H1 (cell line): ENCODE data around the gene GTF2F2. TPM values are rescaled to one million over a fixed set of nuclear protein-coding genes. Genes with fewer than 3 reads are reported as not detected.
A peak's percentile ranks its signal among the peaks of the same experiment; 100 is the strongest.

Experiments used
- CTCF ChIA-PET: fragments of 300-600 bp; sonication (Branson Sonifier 250); formaldehyde crosslinking; loops from one replicate; lab custom pipeline; 2021; ENCODE audit not compliant: partially characterized antibody; lab: Charles Lee
- POLR2A ChIA-PET: fragments of 300-600 bp; sonication (Branson Sonifier 250); formaldehyde crosslinking; loops from one replicate; lab custom pipeline; 2021; ENCODE audit warnings: inconsistent platforms; ENCODE audit not compliant: partially characterized antibody; lab: Charles Lee
- DNase-seq, 2 experiments: peaks; one replicate each; pipeline versions ENCODE4 v3.0.0 to v3.0.0-alpha.2; 2010 to 2022; ENCODE audit warnings: low spot score in 2 of 2, low read depth in 1 of 2, mixed read lengths in 1 of 2
- FAIRE-seq: peaks from 2 replicates; lab custom pipeline; 2011; peaks lifted over from hg19 to GRCh38; lab: Jason Lieb, UNC
- H2AFZ ChIP-seq: 2 replicates; pipeline ENCODE4 v1.8.1; 2012; ENCODE audit warnings: low read length, inconsistent platforms
- H2AK5ac ChIP-seq: 2 replicates; pipeline ENCODE4 v1.6.1; 2013; ENCODE audit warnings: low read depth, low read length
- H2BK120ac ChIP-seq: replicated peaks from 2 replicates; pipeline ENCODE3; 2013; ENCODE audit warnings: low read depth, low read length, inconsistent platforms
- H2BK12ac ChIP-seq: 2 replicates; pipeline ENCODE4 v1.6.1; 2013; ENCODE audit warnings: low read depth, low read length
- H2BK15ac ChIP-seq: 2 replicates; pipeline ENCODE4 v1.6.1; 2013; ENCODE audit warnings: low read length
- H2BK20ac ChIP-seq: 2 replicates; pipeline ENCODE4 v1.6.1; 2013; ENCODE audit warnings: low read length
- H2BK5ac ChIP-seq: 2 replicates; pipeline ENCODE4 v1.6.1; 2013; ENCODE audit warnings: low read depth, low read length
- H3K14ac ChIP-seq: 2 replicates; pipeline ENCODE4 v1.6.1; 2013; ENCODE audit warnings: inconsistent platforms; ENCODE audit not compliant: insufficient read length
- H3K18ac ChIP-seq: 2 replicates; pipeline ENCODE4 v1.6.1; 2013; ENCODE audit warnings: low read length; ENCODE audit errors: extremely low read depth
- H3K23ac ChIP-seq: 2 replicates; pipeline ENCODE4 v1.6.1; 2013; ENCODE audit warnings: inconsistent platforms; ENCODE audit not compliant: insufficient read length
- H3K23me2 ChIP-seq: 2 replicates; pipeline ENCODE4 v1.6.1; 2013; ENCODE audit warnings: low read depth, low read length
- H3K27ac ChIP-seq: 2 replicates; pipeline ENCODE4 v1.6.1; 2011; ENCODE audit warnings: low read depth, low read length, inconsistent platforms
- H3K27me3 ChIP-seq, 4 experiments: replicated peaks in 1 of 4; 1 replicate in 1 of 4; 2 replicates in 3 of 4; pipeline versions ENCODE4 v1.6.1 to v1.8.1; 2011 to 2013; ENCODE audit warnings: low read length in 3 of 4, mild to moderate bottlenecking in 3 of 4, inconsistent platforms in 2 of 4, mixed read lengths in 2 of 4, moderate library complexity in 1 of 4; ENCODE audit not compliant: control insufficient read depth in 3 of 4, insufficient read depth in 3 of 4; ENCODE audit errors: extremely low read depth in 1 of 4
- H3K36me3 ChIP-seq, 4 experiments: 2 replicates each; pipeline versions ENCODE4 v1.6.1 to v1.8.1; 2011 to 2013; ENCODE audit warnings: mild to moderate bottlenecking in 4 of 4, low read length in 3 of 4, moderate library complexity in 2 of 4, control low read depth in 1 of 4, inconsistent platforms in 1 of 4; ENCODE audit not compliant: insufficient read depth in 4 of 4, control insufficient read depth in 2 of 4
- H3K4ac ChIP-seq: replicated peaks from 2 replicates; pipeline ENCODE3; 2013; ENCODE audit warnings: low read length, low read depth, mixed read lengths, inconsistent platforms; ENCODE audit not compliant: insufficient read length
- H3K4me1 ChIP-seq, 4 experiments: replicated peaks in 1 of 4; 1 replicate in 1 of 4; 2 replicates in 3 of 4; pipeline versions ENCODE4 v1.6.1 to v1.8.1; 2011 to 2013; ENCODE audit warnings: low read length in 3 of 4, inconsistent platforms in 2 of 4, mixed read lengths in 1 of 4; ENCODE audit not compliant: insufficient read depth in 4 of 4, control insufficient read depth in 3 of 4
- H3K4me2 ChIP-seq, 2 experiments: 2 replicates each; pipeline versions ENCODE4 v1.6.1 to v1.8.1; 2011 to 2013; ENCODE audit warnings: low read depth in 2 of 2, low read length in 2 of 2, control low read depth in 1 of 2, inconsistent platforms in 1 of 2, mild to moderate bottlenecking in 1 of 2; ENCODE audit not compliant: insufficient read depth in 1 of 2
- H3K4me3 ChIP-seq, 4 experiments: fragments of 200-600, 300-600 bp in 1 of 4; sonication (generic), shearing (Covaris generic), sonication (Bioruptor Twin) in 1 of 4; 2 replicates each; pipeline versions ENCODE4 v1.5.1 to v1.8.1; 2011 to 2016; ENCODE audit warnings: low read length in 4 of 4, low read depth in 3 of 4, control low read depth in 2 of 4, inconsistent platforms in 2 of 4, mild to moderate bottlenecking in 2 of 4, mixed read lengths in 1 of 4, moderate library complexity in 1 of 4; ENCODE audit not compliant: insufficient read depth in 2 of 4; ENCODE audit errors: extremely low read depth in 1 of 4
- H3K56ac ChIP-seq: replicated peaks from 2 replicates; pipeline ENCODE3; 2013; ENCODE audit warnings: low read depth, mild to moderate bottlenecking, mixed read lengths, low read length, inconsistent platforms; ENCODE audit not compliant: insufficient read length
- H3K79me1 ChIP-seq: 2 replicates; pipeline ENCODE4 v1.6.1; 2013; ENCODE audit warnings: low read depth, low read length, control low read depth
- H3K79me2 ChIP-seq, 2 experiments: 2 replicates each; pipeline versions ENCODE4 v1.6.1 to v1.8.1; 2012 to 2013; ENCODE audit warnings: low read length in 2 of 2, mild to moderate bottlenecking in 2 of 2, inconsistent platforms in 1 of 2; ENCODE audit not compliant: insufficient read depth in 2 of 2, control insufficient read depth in 1 of 2
- H3K9ac ChIP-seq, 4 experiments: replicated peaks in 1 of 4; 1 replicate in 1 of 4; 2 replicates in 3 of 4; pipeline versions ENCODE4 v1.6.1 to v1.8.1; 2011 to 2013; ENCODE audit warnings: low read depth in 3 of 4, low read length in 3 of 4, control low read depth in 2 of 4, mild to moderate bottlenecking in 2 of 4, moderate library complexity in 2 of 4, inconsistent platforms in 1 of 4; ENCODE audit errors: extremely low read depth in 1 of 4
- H3K9me3 ChIP-seq, 2 experiments: 2 replicates each; pipeline versions ENCODE4 v1.6.1 to v1.8.1; 2012 to 2013; ENCODE audit warnings: mild to moderate bottlenecking in 2 of 2, moderate library complexity in 2 of 2, control low read depth in 1 of 2, inconsistent platforms in 1 of 2, low read depth in 1 of 2, low read length in 1 of 2, mixed read lengths in 1 of 2; ENCODE audit not compliant: insufficient read depth in 2 of 2
- H4K20me1 ChIP-seq, 2 experiments: replicated peaks in 1 of 2; 2 replicates each; pipeline versions ENCODE3 to v1.8.1; 2011 to 2013; ENCODE audit warnings: inconsistent platforms in 2 of 2, low read length in 2 of 2, mild to moderate bottlenecking in 1 of 2; ENCODE audit not compliant: insufficient read depth in 2 of 2, control insufficient read depth in 1 of 2
- H4K5ac ChIP-seq: 2 replicates; pipeline ENCODE4 v1.6.1; 2013; ENCODE audit warnings: low read length, low read depth, mixed read lengths, inconsistent platforms; ENCODE audit not compliant: insufficient read length
- H4K8ac ChIP-seq: 2 replicates; pipeline ENCODE4 v1.8.0; 2013; ENCODE audit warnings: mild to moderate bottlenecking, moderate library complexity, low read length, inconsistent platforms; ENCODE audit not compliant: insufficient read depth; ENCODE audit errors: extremely low read depth
- H4K91ac ChIP-seq: replicated peaks from 2 replicates; pipeline ENCODE3; 2013; ENCODE audit warnings: low read length, mixed read lengths, inconsistent platforms; ENCODE audit not compliant: insufficient read length
- CHD2 ChIP-seq: IDR thresholded peaks from 2 replicates; pipeline ENCODE4 v1.6.1; 2012; ENCODE audit warnings: low read length, improper control_type of control experiment
- CREB1 ChIP-seq: IDR thresholded peaks from 2 replicates; pipeline ENCODE4 v1.6.1; 2012; ENCODE audit warnings: inconsistent platforms
- E2F6 ChIP-seq: IDR thresholded peaks from 2 replicates; pipeline ENCODE4 v1.6.1; 2012; ENCODE audit warnings: inconsistent platforms
- FOSL1 ChIP-seq: IDR thresholded peaks from 2 replicates; pipeline ENCODE4 v1.6.1; 2011; ENCODE audit warnings: mild to moderate bottlenecking, low read depth, low read length, moderate library complexity; ENCODE audit not compliant: insufficient read depth
- JUN ChIP-seq: IDR thresholded peaks from 2 replicates; pipeline ENCODE4 v1.6.1; 2011; ENCODE audit warnings: low read depth, mild to moderate bottlenecking, improper control_type of control experiment, low read length
- JUND ChIP-seq: IDR thresholded peaks from 2 replicates; pipeline ENCODE4 v1.6.1; 2011; ENCODE audit warnings: mild to moderate bottlenecking, improper control_type of control experiment, low read length
- POLR2A ChIP-seq, 2 experiments: IDR thresholded peaks; 1 replicate in 1 of 2; 2 replicates in 1 of 2; pipeline ENCODE4 v1.6.1; 2011; ENCODE audit warnings: low read depth in 2 of 2, low read length in 2 of 2, mild to moderate bottlenecking in 2 of 2; ENCODE audit errors: control extremely low read depth in 1 of 2
- POU5F1 ChIP-seq: IDR thresholded peaks from 2 replicates; pipeline ENCODE4 v1.6.1; 2011; ENCODE audit warnings: low read depth, mild to moderate bottlenecking, low read length, moderate library complexity
- SIN3A ChIP-seq, 2 experiments: IDR thresholded peaks in 1 of 2; conservative IDR thresholded peaks in 1 of 2; 2 replicates each; pipeline ENCODE4 v1.6.1; 2011 to 2012; ENCODE audit warnings: low read length in 2 of 2, improper control_type of control experiment in 1 of 2, low read depth in 1 of 2, mild to moderate bottlenecking in 1 of 2
- SP4 ChIP-seq: IDR thresholded peaks from 2 replicates; pipeline ENCODE4 v1.6.1; 2012; ENCODE audit warnings: low read length, inconsistent platforms
- TAF7 ChIP-seq: optimal IDR thresholded peaks from 2 replicates; pipeline ENCODE3; 2011; ENCODE audit warnings: low read depth, mild to moderate bottlenecking, inconsistent platforms, low read length, moderate library complexity, borderline replicate concordance
- TBP ChIP-seq: IDR thresholded peaks from 2 replicates; pipeline ENCODE4 v1.6.1; 2011; ENCODE audit warnings: low read depth, low read length, improper control_type of control experiment
- USF2 ChIP-seq: IDR thresholded peaks from 2 replicates; pipeline ENCODE4 v1.6.1; 2011; ENCODE audit warnings: low read length, improper control_type of control experiment
- ZNF274 ChIP-seq: IDR thresholded peaks from 2 replicates; pipeline ENCODE4 v1.7.0; 2012; ENCODE audit warnings: low read length, borderline replicate concordance; ENCODE audit errors: extremely low read depth
- WGBS, 2 experiments: shearing (Covaris generic) in 1 of 2; methylation state at CpG; one replicate each; pipeline versions ENCODE4 v1.1.6 to v1.1.7; 2013 to 2015; ENCODE audit warnings: low lambda C conversion rate in 2 of 2, mixed read lengths in 2 of 2, inconsistent platforms in 1 of 2, low coverage in 1 of 2, missing lambda C conversion rate in 1 of 2; ENCODE audit not compliant: insufficient replicate concordance in 2 of 2, insufficient coverage in 1 of 2, insufficient read length in 1 of 2; ENCODE audit errors: extremely low coverage in 1 of 2, missing lambda C conversion rate in 1 of 2; 5-methylcytosine and 5-hydroxymethylcytosine counted together
- polyA plus RNA-seq, 7 experiments: library from polyadenylated mRNA; depleted of rRNA in 3 of 7; stranded (reverse) in 5 of 7; unstranded in 2 of 7; fragments of >200 nt in 5 of 7; fragments of 200-250 nt in 2 of 7; gene quantifications; 1 replicate in 5 of 7; 2 replicates in 1 of 7; 4 replicates in 1 of 7; pipeline versions ENCODE4 v1.2.1 to v1.2.3, GENCODE V29; 2011 to 2013; ENCODE audit warnings: missing spikeins in 2 of 7, mixed read lengths in 2 of 7
- total RNA-seq: library from RNA; stranded (reverse); fragmentation: NEBNext Ultra II Directional; extraction: Animal tissue kit (Norgen Biotek cat#: 25700); gene quantifications from 2 replicates; pipeline ENCODE4 v1.2.1, GENCODE V29; 2021

GTF2F2 gene
- total and polyA plus RNA-seq, 2 of the 8 experiments (the other 6 are each of a cell fraction or from before 2014, with no cell fraction given), result 10.8 to 31.1 TPM

GRCh38 chr13:45225370-45225769, 105.1 kb downstream of the GTF2F2 start:
- H2BK15ac ChIP-seq, result no peak overlapping the region
- no peak for DNase-seq
- no peak overlapping the region for H2BK5ac ChIP-seq
- no peak overlapping the region for H3K4me3 ChIP-seq
- H3K9me3 ChIP-seq, result no peaks in the 10 kb centered on the region
- H4K20me1 ChIP-seq, result peaks cover 0 to 2% of the 10 kb centered on the region in 2 experiments
- H4K5ac ChIP-seq, result no peak overlapping the region
- no peak overlapping the region for H3K4me2 ChIP-seq
- WGBS, 2 experiments, result 88% methylated on average over 4 of the region's 4 CpGs; no CpG with 5 or more reads in 1 of the 2 experiments
- no peaks in the 10 kb centered on the region for H3K36me3 ChIP-seq
- H3K23me2 ChIP-seq, result no peaks in the 10 kb centered on the region
- POLR2A ChIA-PET, result no interaction called here
- H3K27ac ChIP-seq, result no peak overlapping the region
- no peak overlapping the region for H4K91ac ChIP-seq
- no peak overlapping the region for H4K8ac ChIP-seq
- H3K14ac ChIP-seq, result no peak overlapping the region
- H3K79me1 ChIP-seq, result no peaks in the 10 kb centered on the region; the same call in 1 of the 2 replicates
- no peak overlapping the region for H3K4ac ChIP-seq
- H3K4me1 ChIP-seq, result no peaks in the 10 kb centered on the region
- no peak overlapping the region for H3K56ac ChIP-seq
- H2AFZ ChIP-seq, result no peak overlapping the region
- FAIRE-seq, result peak; percentile 45
- no peak overlapping the region for H2AK5ac ChIP-seq
- CTCF ChIA-PET, result no interaction called here
- H3K18ac ChIP-seq, result no peak overlapping the region
- no peak overlapping the region for H2BK120ac ChIP-seq
- H2BK12ac ChIP-seq, result no peak overlapping the region
- H3K27me3 ChIP-seq, result no peaks in the 10 kb centered on the region
- no peak overlapping the region for H3K23ac ChIP-seq
- H3K9ac ChIP-seq, result no peak overlapping the region
- no peak overlapping the region for H2BK20ac ChIP-seq
- 0 out of 4 replicates have a peak, but pooled peaks cover 0 to under 1% of the 10 kb centered on the region in 2 experiments for H3K79me2 ChIP-seq
- TF ChIP-seq JUND, result no peak
- TF ChIP-seq CHD2, result no peak
- TF ChIP-seq SP4, result no peak
- TF ChIP-seq SIN3A (conservative IDR thresholded peaks at IDR 0.05 in 1 of 2, IDR thresholded peaks at IDR 0.05 in 1 of 2; ENCODE audit: low read depth in 1 of 2, low read length in 2 of 2), result no peak
- no peak for TF ChIP-seq POU5F1
- no peak for TF ChIP-seq ZNF274
- TF ChIP-seq TAF7, result no peak
- TF ChIP-seq USF2, result no peak
- TF ChIP-seq E2F6, result no peak
- no peak for TF ChIP-seq FOSL1
- no peak for TF ChIP-seq TBP
- no peak for TF ChIP-seq POLR2A (IDR thresholded peaks at IDR 0.05; ENCODE audit: control extremely low read depth in 1 of 2, low read depth in 2 of 2, low read length in 2 of 2)
- TF ChIP-seq JUN, result no peak
- TF ChIP-seq CREB1, result no peak
